CD14-positive monocyte (primary cell): Measurements from ENCODE around the gene KSR1. TPM values are rescaled to one million over a fixed set of nuclear protein-coding genes. Genes with fewer than 3 reads are reported as not detected.

Experiments used
- DNase-seq, 3 donors: peaks; one replicate each; pipeline ENCODE4 v3.0.0-alpha.2; 2011 to 2022
- H2AFZ ChIP-seq: 2 replicates; pipeline ENCODE4 v1.6.0; 2012; ENCODE audit warnings: mild to moderate bottlenecking, low read depth, low read length, inconsistent platforms; ENCODE audit not compliant: insufficient read depth, poor library complexity, severe bottlenecking
- H3K27ac ChIP-seq, 2 donors: 1 replicate in 1 of 2; 2 replicates in 1 of 2; pipeline ENCODE4 v1.5.1; 2012 to 2013; ENCODE audit warnings: low read length in 2 of 2, control low read depth in 1 of 2, inconsistent platforms in 1 of 2, low read depth in 1 of 2, mild to moderate bottlenecking in 1 of 2
- H3K27me3 ChIP-seq, 2 donors: one replicate each; pipeline versions ENCODE4 v1.6.0 to v1.6.1; 2011 to 2013; ENCODE audit warnings: low read length in 2 of 2; ENCODE audit not compliant: control insufficient read depth in 2 of 2, insufficient read depth in 2 of 2
- H3K36me3 ChIP-seq, 2 donors: replicated peaks in 1 of 2; 1 replicate in 1 of 2; 2 replicates in 1 of 2; pipeline versions ENCODE4 v1.5.1 to v1.6.1; 2012 to 2013; ENCODE audit warnings: low read length in 2 of 2, control low read depth in 1 of 2, inconsistent platforms in 1 of 2, mild to moderate bottlenecking in 1 of 2; ENCODE audit not compliant: insufficient read depth in 2 of 2, control insufficient read depth in 1 of 2
- H3K4me1 ChIP-seq, 2 donors: 1 replicate in 1 of 2; 2 replicates in 1 of 2; pipeline versions ENCODE4 v1.5.1 to v1.6.1; 2012 to 2013; ENCODE audit warnings: low read length in 2 of 2, control low read depth in 1 of 2, inconsistent platforms in 1 of 2, mild to moderate bottlenecking in 1 of 2, moderate library complexity in 1 of 2; ENCODE audit not compliant: insufficient read depth in 2 of 2, control insufficient read depth in 1 of 2
- H3K4me2 ChIP-seq: replicated peaks from 2 replicates; pipeline ENCODE3; 2012; ENCODE audit warnings: low read length, moderate library complexity, mild to moderate bottlenecking; ENCODE audit not compliant: poor library complexity, severe bottlenecking; ENCODE audit errors: extremely low read depth
- H3K4me3 ChIP-seq, 3 experiments: fragments of 200-600 bp in 1 of 3; sonication (generic) in 1 of 3; replicated peaks in 1 of 3; 1 replicate in 2 of 3; 2 replicates in 1 of 3; pipeline ENCODE4 v1.5.1; 2011 to 2013; ENCODE audit warnings: low read length in 3 of 3, mild to moderate bottlenecking in 3 of 3, control low read depth in 2 of 3, low read depth in 2 of 3, inconsistent platforms in 1 of 3, moderate library complexity in 1 of 3
- H3K79me2 ChIP-seq: 2 replicates; pipeline ENCODE4 v1.6.0; 2012; ENCODE audit warnings: mild to moderate bottlenecking, control low read depth, inconsistent platforms, low read length, moderate library complexity; ENCODE audit not compliant: insufficient read depth
- H3K9ac ChIP-seq: 2 replicates; pipeline ENCODE4 v1.6.0; 2017; ENCODE audit warnings: low read length, mild to moderate bottlenecking; ENCODE audit not compliant: insufficient read depth, poor library complexity, severe bottlenecking
- H3K9me3 ChIP-seq, 2 donors: replicated peaks in 1 of 2; 1 replicate in 1 of 2; 2 replicates in 1 of 2; pipeline versions ENCODE4 v1.5.1 to v1.6.1; 2012 to 2013; ENCODE audit warnings: low read length in 2 of 2, control low read depth in 1 of 2; ENCODE audit not compliant: control insufficient read depth in 1 of 2, insufficient read depth in 1 of 2
- H4K20me1 ChIP-seq: 2 replicates; pipeline ENCODE4 v1.6.0; 2012; ENCODE audit warnings: mild to moderate bottlenecking, low read length, control low read depth, moderate library complexity; ENCODE audit not compliant: insufficient read depth
- H3K27ac Mint-ChIP-seq, 7 donors: one replicate each; pipeline ENCODE4 v1.8.0; 2020; ENCODE audit warnings: mild to moderate bottlenecking in 7 of 7, mixed read lengths in 7 of 7, moderate library complexity in 6 of 7, inconsistent platforms in 2 of 7
- H3K27me3 Mint-ChIP-seq, 3 donors: one replicate each; pipeline ENCODE4 v1.8.0; 2021 to 2022; ENCODE audit warnings: low read depth in 3 of 3, mild to moderate bottlenecking in 3 of 3, mixed read lengths in 3 of 3, moderate library complexity in 3 of 3, inconsistent platforms in 1 of 3
- H3K36me3 Mint-ChIP-seq, 2 donors: one replicate each; pipeline ENCODE4 v1.8.0; 2020; ENCODE audit warnings: mixed read lengths in 2 of 2, inconsistent platforms in 1 of 2, mild to moderate bottlenecking in 1 of 2
- H3K4me1 Mint-ChIP-seq: one replicate; pipeline ENCODE4 v1.8.0; 2020; ENCODE audit warnings: mild to moderate bottlenecking, mixed read lengths
- H3K4me3 Mint-ChIP-seq, 2 donors: one replicate each; pipeline ENCODE4 v1.8.0; 2020; ENCODE audit warnings: mild to moderate bottlenecking in 2 of 2, mixed read lengths in 2 of 2, moderate library complexity in 1 of 2
- H3K9me3 Mint-ChIP-seq, 7 donors: one replicate each; pipeline ENCODE4 v1.8.0; 2020 to 2022; ENCODE audit warnings: mixed read lengths in 7 of 7, mild to moderate bottlenecking in 6 of 7, moderate library complexity in 6 of 7, inconsistent platforms in 2 of 7
- CTCF ChIP-seq: fragments of 200-600 bp; IDR thresholded peaks from one replicate; pipeline ENCODE4 v1.8.0; 2022; ENCODE audit warnings: antibody characterized with exemption, mild to moderate bottlenecking
- WGBS: methylation state at CpG from one replicate; pipeline ENCODE4 v1.1.5; 2013; ENCODE audit warnings: missing lambda C conversion rate; ENCODE audit not compliant: insufficient coverage; 5-methylcytosine and 5-hydroxymethylcytosine counted together
- intact Hi-C, 2 donors: fragments of 100-400 bp; cut with micrococcal nuclease; formaldehyde crosslinking; loops; one replicate each; pipeline versions ENCODE4 v1.15.0 to v1.15.1; 2023
- polyA plus RNA-seq, 3 donors: library from polyadenylated mRNA; depleted of rRNA in 1 of 3; unstranded in 2 of 3; stranded (reverse) in 1 of 3; fragments of 300-500 nt in 2 of 3; fragments of >200 nt in 1 of 3; fragmentation: Illumina TruSeq in 2 of 3; gene quantifications; 1 replicate in 2 of 3; 2 replicates in 1 of 3; pipeline ENCODE4 v1.2.3, GENCODE V29; 2012 to 2021

Gene KSR1
- polyA plus RNA-seq, 3 donors = 1.2 to 111 (median 4.2) TPM

- Histone ChIP-seq H3K27me3 (no peaks in the 10 kb centered on the region), H3K9me3 (no peaks in the 10 kb centered on the region), H3K79me2 (no peaks in the 10 kb centered on the region), H2AFZ (no peak overlapping the region), H4K20me1 (no peaks in the 10 kb centered on the region), H3K4me1 (no peaks in the 10 kb centered on the region), H3K4me2 (no peak overlapping the region), H3K4me3 (no peak overlapping the region), H3K36me3 (no peaks in the 10 kb centered on the region), H3K9ac (no peak overlapping the region), H3K27ac (no peak overlapping the region)
- Mint-ChIP-seq H3K27ac (no peak overlapping the region), H3K36me3 (no peaks in the 10 kb centered on the region), H3K4me1 (no peaks in the 10 kb centered on the region), H3K27me3 (peaks cover 0 to 7% (median 3%) of the 10 kb centered on the region in 3 donors), H3K4me3 (no peak overlapping the region), H3K9me3 (no peaks in the 10 kb centered on the region)
- WGBS = 93% methylated on average over 3 of the region's 6 CpGs
- intact Hi-C loops = loop anchor here (10.0 kb wide), 1 partner anchor 215 kb away; no protein-coding TSS in a partner anchor
- no peak for DNase-seq
- TF ChIP-seq CTCF = no peak
These were observed 203.4 kb downstream of the KSR1 start for GRCh38 chr17:27659683-27660082.

DNA sequence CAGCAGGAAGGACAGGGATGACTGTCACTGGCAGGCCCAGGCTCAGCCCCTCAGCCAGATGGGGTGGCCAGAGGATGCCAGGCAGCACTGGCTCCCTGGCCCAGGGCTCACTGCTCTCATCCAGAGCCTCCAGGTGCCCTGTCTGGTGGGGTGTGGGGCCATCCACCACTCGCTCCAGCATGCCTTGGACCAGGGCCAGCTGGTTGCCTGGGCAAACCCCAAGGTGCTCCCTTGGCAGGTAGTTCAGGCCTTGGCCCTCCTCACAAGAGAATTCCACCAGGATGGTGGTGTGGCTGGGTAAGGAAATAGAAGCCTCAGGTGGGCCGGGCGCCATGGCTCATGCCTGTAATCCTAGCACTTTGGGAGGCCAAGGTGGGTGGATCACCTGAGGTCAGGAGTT is 204.2 kb downstream of the KSR1 start:
- no peaks in the 10 kb centered on the region for H3K27me3 ChIP-seq
- no peaks in the 10 kb centered on the region for H4K20me1 ChIP-seq
- H3K4me1 ChIP-seq = no peaks in the 10 kb centered on the region
- no peak overlapping the region for H3K9ac ChIP-seq
- Mint-ChIP-seq H3K27me3 (peaks cover 0 to 7% (median 3%) of the 10 kb centered on the region in 3 donors), H3K27ac (no peak overlapping the region), H3K4me3 (no peak overlapping the region), H3K4me1 (no peaks in the 10 kb centered on the region), H3K9me3 (no peaks in the 10 kb centered on the region), H3K36me3 (no peaks in the 10 kb centered on the region)
- no peak overlapping the region for H2AFZ ChIP-seq
- no peaks in the 10 kb centered on the region for H3K36me3 ChIP-seq
- H3K4me3 ChIP-seq = no peak overlapping the region
- no peak for TF ChIP-seq CTCF
- intact Hi-C loops = loop anchor here in 1 of 2 donors (10.0 kb wide), 1 partner anchor 214 kb away; no protein-coding TSS in a partner anchor
- H3K27ac ChIP-seq = no peak overlapping the region
- no peak for DNase-seq
- no peak overlapping the region for H3K4me2 ChIP-seq
- no peaks in the 10 kb centered on the region for H3K9me3 ChIP-seq
- WGBS = no CpG with 5 or more reads among the region's 3 CpGs
- no peaks in the 10 kb centered on the region for H3K79me2 ChIP-seq
